C4-2B (cell line): Measurements from ENCODE around the gene ZNF580.

Experiments
- ZFX ChIP-seq: fragments of 450-650 bp; IDR thresholded peaks from 2 replicates; pipeline ENCODE4 v1.6.1; 2017
- TF ChIP-seq, protein P1 (sequence below): fragments of 450-650 bp; conservative IDR thresholded peaks from 2 replicates; pipeline ENCODE4 v1.5.1; 2017; ENCODE audit warnings: mild to moderate bottlenecking

DNA sequence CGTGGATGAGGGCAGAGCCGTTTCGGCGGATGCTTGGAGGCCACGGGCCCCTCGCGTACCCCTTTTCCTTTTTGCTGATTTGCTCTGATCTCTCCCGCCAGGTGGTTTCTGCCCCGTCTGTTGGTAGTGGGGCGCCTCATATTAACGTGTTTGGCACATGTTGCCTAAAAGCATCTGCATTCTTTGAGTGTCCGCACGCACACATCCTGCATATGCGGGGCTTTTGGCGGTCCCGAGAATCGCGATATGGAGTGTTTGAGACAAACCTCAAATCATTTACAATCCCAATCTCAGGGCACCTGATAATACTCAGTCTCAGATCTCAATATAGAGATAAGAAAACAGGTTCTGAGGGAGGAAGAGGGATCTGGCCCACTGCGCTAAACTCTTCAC, 14.8 kb downstream of the ZNF580 start:
- TF ChIP-seq, protein P1, sequence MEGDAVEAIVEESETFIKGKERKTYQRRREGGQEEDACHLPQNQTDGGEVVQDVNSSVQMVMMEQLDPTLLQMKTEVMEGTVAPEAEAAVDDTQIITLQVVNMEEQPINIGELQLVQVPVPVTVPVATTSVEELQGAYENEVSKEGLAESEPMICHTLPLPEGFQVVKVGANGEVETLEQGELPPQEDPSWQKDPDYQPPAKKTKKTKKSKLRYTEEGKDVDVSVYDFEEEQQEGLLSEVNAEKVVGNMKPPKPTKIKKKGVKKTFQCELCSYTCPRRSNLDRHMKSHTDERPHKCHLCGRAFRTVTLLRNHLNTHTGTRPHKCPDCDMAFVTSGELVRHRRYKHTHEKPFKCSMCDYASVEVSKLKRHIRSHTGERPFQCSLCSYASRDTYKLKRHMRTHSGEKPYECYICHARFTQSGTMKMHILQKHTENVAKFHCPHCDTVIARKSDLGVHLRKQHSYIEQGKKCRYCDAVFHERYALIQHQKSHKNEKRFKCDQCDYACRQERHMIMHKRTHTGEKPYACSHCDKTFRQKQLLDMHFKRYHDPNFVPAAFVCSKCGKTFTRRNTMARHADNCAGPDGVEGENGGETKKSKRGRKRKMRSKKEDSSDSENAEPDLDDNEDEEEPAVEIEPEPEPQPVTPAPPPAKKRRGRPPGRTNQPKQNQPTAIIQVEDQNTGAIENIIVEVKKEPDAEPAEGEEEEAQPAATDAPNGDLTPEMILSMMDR, result no peak
- no peak for TF ChIP-seq ZFX
